Measurements from ENCODE around the gene GULP1. TPM values are rescaled to one million over a fixed set of nuclear protein-coding genes. Genes with fewer than 3 reads are reported as not detected.

Gene GULP1
- total RNA-seq, 1 experiment from 2014 or later, result 76.0 TPM

GRCh38 chr2:188437537-188437936 lies 145.9 kb downstream of the GULP1 start:
- no TSS peak for BruUV-seq (replicated peaks)
- Histone ChIP-seq H3K4me2 (ENCODE audit: low read length) (no peak overlapping the region), H2AFZ (ENCODE audit: low read depth, low read length, poor library complexity, severe bottlenecking) (no peak overlapping the region), H3K36me3 (ENCODE audit: control insufficient read depth in 1 of 2, insufficient read depth in 2 of 2, low read length in 2 of 2) (no peaks in the 10 kb centered on the region), H3K27me3 (ENCODE audit: insufficient read depth, low read length) (no peaks in the 10 kb centered on the region), H4K20me1 (ENCODE audit: insufficient read depth) (no peaks in the 10 kb centered on the region), H3K4me1 (ENCODE audit: control insufficient read depth in 1 of 2, insufficient read depth in 2 of 2, low read length in 2 of 2) (peaks cover 12% of the 10 kb centered on the region in 2 experiments), H3K79me2 (ENCODE audit: insufficient read depth, low read length) (peaks cover 12% of the 10 kb centered on the region), H3K4me3 (replicated peaks in 1 of 2; ENCODE audit: low read depth in 1 of 2, low read length in 2 of 2) (no peak overlapping the region), H3K9me3 (ENCODE audit: control insufficient read depth in 1 of 2, insufficient read depth in 1 of 2, low read depth in 1 of 2, low read length in 2 of 2) (0 out of 4 replicates have a peak, but pooled peaks cover 0 to 3% of the 10 kb centered on the region in 2 experiments), H3K9ac (ENCODE audit: low read length) (no peak overlapping the region), H3K9me2 (ENCODE audit: insufficient read depth) (no peaks in the 10 kb centered on the region), H3K27ac (ENCODE audit: low read depth, low read length) (no peak overlapping the region)
- no peak for DNase-seq (ENCODE audit: low read depth, low spot score)
- CTCF ChIA-PET, result no interaction called here
- TF ChIP-seq SP1 (IDR thresholded peaks at IDR 0.05; ENCODE audit: low read depth), result no peak
- RAD21 ChIA-PET (ENCODE audit: low non-redundant PET in 1 of 2, low total read pairs in 2 of 2, uncharacterized antibody in 2 of 2, unreplicated experiment in 2 of 2), result no interaction called here
- POLR2A ChIA-PET, result no interaction called here
- ATAC-seq, result no peak
- intact Hi-C loops (cut with micrococcal nuclease), result no loop called here

GRCh38 chr2:188439986-188440385 lies 148.3 kb downstream of the GULP1 start:
- Histone ChIP-seq H3K9ac (ENCODE audit: low read length) (no peak overlapping the region), H4K20me1 (ENCODE audit: insufficient read depth) (no peaks in the 10 kb centered on the region), H3K36me3 (ENCODE audit: control insufficient read depth in 1 of 2, insufficient read depth in 2 of 2, low read length in 2 of 2) (no peaks in the 10 kb centered on the region), H3K27ac (ENCODE audit: low read depth, low read length) (no peak overlapping the region), H3K4me1 (ENCODE audit: control insufficient read depth in 1 of 2, insufficient read depth in 2 of 2, low read length in 2 of 2) (peaks cover 7% of the 10 kb centered on the region in 2 experiments), H3K9me2 (ENCODE audit: insufficient read depth) (no peaks in the 10 kb centered on the region), H3K27me3 (ENCODE audit: insufficient read depth, low read length) (no peaks in the 10 kb centered on the region), H2AFZ (ENCODE audit: low read depth, low read length, poor library complexity, severe bottlenecking) (no peak overlapping the region), H3K4me2 (ENCODE audit: low read length) (no peak overlapping the region), H3K4me3 (replicated peaks in 1 of 2; ENCODE audit: low read depth in 1 of 2, low read length in 2 of 2) (no peak overlapping the region), H3K9me3 (ENCODE audit: control insufficient read depth in 1 of 2, insufficient read depth in 1 of 2, low read depth in 1 of 2, low read length in 2 of 2) (0 out of 4 replicates have a peak, but pooled peaks cover 0 to 3% of the 10 kb centered on the region in 2 experiments), H3K79me2 (ENCODE audit: insufficient read depth, low read length) (peaks cover 18% of the 10 kb centered on the region)
- POLR2A ChIA-PET, result no interaction called here
- ATAC-seq (no peak), DNase-seq (ENCODE audit: low read depth, low spot score) (no peak)
- intact Hi-C loops (cut with micrococcal nuclease), result no loop called here
- TF ChIP-seq JUND (IDR thresholded peaks at IDR 0.05) (no peak), ZNF274 (IDR thresholded peaks at IDR 0.05; ENCODE audit: low read depth, low read length) (no peak), EZH2phosphoT487 (IDR thresholded peaks at IDR 0.05; ENCODE audit: borderline replicate concordance) (no peak), CEBPB (IDR thresholded peaks at IDR 0.05; ENCODE audit: low read depth) (no peak), SIN3A (IDR thresholded peaks at IDR 0.05; ENCODE audit: low read depth) (no peak), EGR1 (IDR thresholded peaks at IDR 0.05; ENCODE audit: low read depth) (no peak), CBX3 (IDR thresholded peaks at IDR 0.05; ENCODE audit: low read depth) (no peak), POLR2AphosphoS5 (IDR thresholded peaks at IDR 0.05; ENCODE audit: low read depth, low read length) (no peak), POLR2A (IDR thresholded peaks at IDR 0.05; ENCODE audit: borderline replicate concordance, extremely low read depth, insufficient read depth, insufficient read length) (no peak), ELF1 (IDR thresholded peaks at IDR 0.05; ENCODE audit: borderline replicate concordance, low read depth) (no peak), EZH2 (IDR thresholded peaks at IDR 0.05) (no peak)
- TF ChIP-seq, protein P1, sequence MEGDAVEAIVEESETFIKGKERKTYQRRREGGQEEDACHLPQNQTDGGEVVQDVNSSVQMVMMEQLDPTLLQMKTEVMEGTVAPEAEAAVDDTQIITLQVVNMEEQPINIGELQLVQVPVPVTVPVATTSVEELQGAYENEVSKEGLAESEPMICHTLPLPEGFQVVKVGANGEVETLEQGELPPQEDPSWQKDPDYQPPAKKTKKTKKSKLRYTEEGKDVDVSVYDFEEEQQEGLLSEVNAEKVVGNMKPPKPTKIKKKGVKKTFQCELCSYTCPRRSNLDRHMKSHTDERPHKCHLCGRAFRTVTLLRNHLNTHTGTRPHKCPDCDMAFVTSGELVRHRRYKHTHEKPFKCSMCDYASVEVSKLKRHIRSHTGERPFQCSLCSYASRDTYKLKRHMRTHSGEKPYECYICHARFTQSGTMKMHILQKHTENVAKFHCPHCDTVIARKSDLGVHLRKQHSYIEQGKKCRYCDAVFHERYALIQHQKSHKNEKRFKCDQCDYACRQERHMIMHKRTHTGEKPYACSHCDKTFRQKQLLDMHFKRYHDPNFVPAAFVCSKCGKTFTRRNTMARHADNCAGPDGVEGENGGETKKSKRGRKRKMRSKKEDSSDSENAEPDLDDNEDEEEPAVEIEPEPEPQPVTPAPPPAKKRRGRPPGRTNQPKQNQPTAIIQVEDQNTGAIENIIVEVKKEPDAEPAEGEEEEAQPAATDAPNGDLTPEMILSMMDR (IDR thresholded peaks at IDR 0.05 in 2 of 3, conservative IDR thresholded peaks at IDR 0.05 in 1 of 3; ENCODE audit: borderline replicate concordance in 1 of 3, insufficient read depth in 1 of 3, low read depth in 2 of 3, low read length in 2 of 3), result no peak
- TF ChIP-seq, protein P2, sequence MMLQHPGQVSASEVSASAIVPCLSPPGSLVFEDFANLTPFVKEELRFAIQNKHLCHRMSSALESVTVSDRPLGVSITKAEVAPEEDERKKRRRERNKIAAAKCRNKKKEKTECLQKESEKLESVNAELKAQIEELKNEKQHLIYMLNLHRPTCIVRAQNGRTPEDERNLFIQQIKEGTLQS (IDR thresholded peaks at IDR 0.05), result no peak
- CTCF ChIA-PET, result no interaction called here
- RAD21 ChIA-PET (ENCODE audit: low non-redundant PET in 1 of 2, low total read pairs in 2 of 2, uncharacterized antibody in 2 of 2, unreplicated experiment in 2 of 2), result no interaction called here
- BruUV-seq (replicated peaks), result no TSS peak
